Renal cortical epithelial cell (primary cell): Measurements from ENCODE around the gene ZMIZ1. TPM values are rescaled to one million over a fixed set of nuclear protein-coding genes. Genes with fewer than 3 reads are reported as not detected.

Experiments used
- DNase-seq: peaks from one replicate; pipeline ENCODE4 v3.0.0-alpha.2; 2011; ENCODE audit warnings: low read depth
- total RNA-seq: library from RNA; depleted of rRNA; stranded (reverse); fragments of >200 nt; gene quantifications from 2 replicates; pipeline ENCODE4 v1.2.3, GENCODE V29; 2014

ZMIZ1 gene
- total RNA-seq, 1 donor from 2014 or later, result 45.0 TPM

DNA sequence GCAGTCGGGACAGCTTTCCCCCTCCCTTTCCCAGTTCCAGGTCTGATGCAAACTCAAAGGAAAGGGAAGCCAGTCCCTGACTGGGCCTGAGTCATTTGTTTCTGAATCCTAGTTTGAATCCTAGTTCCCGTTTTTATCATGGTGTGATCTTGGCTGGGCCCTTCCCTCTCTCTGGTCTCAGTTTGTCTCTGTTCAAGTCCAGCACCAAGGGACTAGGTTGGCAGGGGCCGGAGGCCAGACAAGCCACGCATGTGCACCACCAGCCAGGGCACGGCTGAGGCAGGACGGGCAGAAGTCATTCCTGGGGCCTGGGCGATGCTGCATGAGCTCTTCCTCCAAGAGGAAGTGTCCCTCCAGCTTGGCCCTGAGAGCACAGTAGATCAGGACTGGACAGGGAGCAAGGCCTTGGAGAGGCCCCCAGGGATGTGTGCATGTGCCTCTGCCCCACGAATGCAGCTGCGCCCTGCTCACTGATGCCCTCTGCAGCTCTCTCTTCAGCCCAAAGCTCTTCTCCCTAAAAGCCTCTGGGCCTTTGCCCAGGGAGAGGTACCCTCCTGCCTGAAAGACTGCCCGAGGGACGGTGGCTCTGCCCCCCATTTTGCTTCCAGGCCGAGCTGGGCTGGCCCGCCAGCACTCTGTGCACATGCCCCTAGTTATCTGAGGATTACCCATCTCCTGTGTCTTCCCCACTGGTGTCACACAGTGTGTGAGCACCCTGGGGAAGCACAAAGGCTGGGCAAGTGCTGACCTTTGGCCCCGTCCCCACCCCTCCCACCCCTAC lies 86.7 kb downstream of the ZMIZ1 start:
- DNase-seq, result no peak

DNA sequence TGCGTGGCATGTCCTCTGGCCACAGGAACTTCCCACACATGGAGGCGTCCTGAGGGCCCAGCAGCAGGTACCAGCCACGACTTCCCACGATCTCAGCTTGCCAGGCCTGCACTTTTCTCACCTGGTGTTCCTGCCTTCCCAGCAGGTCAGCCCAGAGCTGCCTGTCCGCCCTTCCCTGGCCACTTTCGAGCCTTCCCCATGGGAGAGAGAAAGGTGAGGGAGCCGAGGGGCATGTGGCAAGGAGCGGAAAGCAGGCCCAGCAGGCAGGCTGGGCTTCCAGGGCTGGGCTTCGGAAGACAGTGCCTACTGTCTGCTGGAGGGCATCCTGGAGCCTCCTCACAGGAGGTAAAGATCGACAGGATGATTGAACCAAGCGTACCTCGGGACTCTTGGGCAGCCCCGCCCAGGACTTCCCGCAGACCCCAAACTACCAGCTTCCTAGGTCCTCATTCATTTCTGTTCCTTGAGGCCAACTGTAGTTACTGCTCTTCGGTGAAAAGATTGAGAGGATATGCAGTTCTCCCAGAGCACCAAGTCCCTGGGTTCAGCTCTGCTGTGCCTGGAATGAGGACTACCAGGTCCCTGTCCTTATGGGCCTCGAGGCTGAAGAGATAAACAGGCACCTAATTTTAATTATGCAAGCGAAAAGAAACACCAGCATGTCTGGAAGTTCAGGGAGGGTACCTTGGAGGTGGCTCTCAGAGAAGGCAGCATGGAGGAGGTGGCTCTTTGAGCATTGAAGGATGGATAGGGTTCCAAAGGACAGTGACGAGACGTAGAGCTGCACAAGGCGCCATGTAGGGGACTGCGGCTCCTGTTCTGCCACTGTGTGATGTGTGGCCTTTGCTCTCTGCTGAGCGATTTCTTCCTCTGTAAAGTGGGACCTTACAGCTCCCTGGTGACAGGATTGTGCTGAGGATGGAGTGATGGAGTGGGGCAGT lies 87.8 kb downstream of the ZMIZ1 start:
- DNase-seq, result no peak

DNA sequence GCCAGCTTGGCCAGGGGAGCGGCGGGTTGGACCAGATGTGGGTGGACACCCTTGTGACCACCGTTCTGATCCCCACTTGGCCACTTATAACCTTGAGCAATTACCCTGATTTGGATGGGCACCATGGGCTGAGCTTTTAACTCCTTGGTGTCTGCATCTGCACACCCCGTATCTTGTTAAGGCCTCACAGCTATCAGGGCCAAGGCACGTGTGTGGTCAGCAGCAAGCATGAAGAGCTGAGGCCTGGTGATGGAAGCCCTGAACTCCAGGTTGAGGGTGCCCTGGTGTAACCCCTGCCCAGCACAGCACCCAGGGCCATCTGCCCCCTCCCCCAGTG lies 89.2 kb downstream of the ZMIZ1 start:
- no peak for DNase-seq

DNA sequence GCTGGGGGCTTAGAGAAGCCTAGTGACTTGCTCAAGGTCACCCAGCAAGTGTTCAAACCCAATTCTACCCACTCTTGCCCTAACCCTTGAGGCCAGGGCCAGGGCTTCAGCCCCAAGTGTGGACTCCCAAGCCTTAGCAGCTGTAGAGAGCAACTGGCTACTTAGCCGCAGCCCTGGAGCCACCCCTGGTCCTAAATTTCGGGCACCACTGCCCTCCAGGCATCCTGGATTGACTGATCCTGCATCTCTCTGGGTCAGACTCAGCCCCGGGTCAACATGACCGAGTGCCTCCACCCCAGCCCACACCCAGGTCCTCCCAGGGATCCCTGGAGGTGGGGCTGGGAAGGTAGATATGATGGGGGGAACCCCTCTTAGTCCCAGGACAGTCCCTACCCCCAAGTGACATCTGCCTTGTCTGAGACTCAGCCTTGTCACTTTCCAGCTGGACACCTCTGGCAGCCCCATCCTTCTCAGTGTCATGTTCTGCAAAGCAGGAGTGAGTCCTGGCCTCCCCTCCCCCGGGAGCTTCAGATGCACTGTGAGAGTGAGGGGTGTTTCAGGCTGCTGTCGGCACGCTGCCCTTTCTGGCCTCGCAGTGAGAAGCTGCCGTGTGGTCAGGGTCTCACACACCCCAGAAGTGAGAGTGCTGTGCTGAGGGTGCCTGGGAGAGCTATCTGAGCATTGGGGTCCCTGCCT lies 89.8 kb downstream of the ZMIZ1 start:
- no peak for DNase-seq

DNA sequence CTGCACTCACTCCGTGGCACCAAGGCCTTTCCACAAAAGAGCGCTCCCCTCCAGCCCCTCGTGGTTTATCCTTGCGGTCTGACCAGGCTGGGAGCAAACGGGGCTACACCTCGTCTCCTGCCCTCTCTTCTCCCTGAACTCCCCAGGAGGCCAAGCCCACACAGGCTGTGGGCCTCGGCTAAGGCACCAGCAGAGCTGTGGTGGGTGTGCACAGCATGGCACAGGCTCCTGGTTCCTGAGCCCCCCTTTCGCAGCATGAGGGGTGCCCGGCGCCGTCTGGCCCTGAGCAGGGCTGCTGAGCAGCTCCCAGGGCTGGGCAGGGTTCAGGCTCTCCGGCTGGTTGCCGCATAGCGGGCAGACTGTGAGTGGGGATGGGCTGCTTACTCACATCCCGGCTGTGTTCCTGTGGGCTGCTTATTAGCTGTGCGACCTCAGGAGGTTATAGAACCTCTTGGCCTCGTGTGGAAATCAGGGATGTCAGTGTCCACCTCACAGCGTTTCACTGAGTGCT lies 90.4 kb downstream of the ZMIZ1 start:
- DNase-seq, result peak; percentile 84

DNA sequence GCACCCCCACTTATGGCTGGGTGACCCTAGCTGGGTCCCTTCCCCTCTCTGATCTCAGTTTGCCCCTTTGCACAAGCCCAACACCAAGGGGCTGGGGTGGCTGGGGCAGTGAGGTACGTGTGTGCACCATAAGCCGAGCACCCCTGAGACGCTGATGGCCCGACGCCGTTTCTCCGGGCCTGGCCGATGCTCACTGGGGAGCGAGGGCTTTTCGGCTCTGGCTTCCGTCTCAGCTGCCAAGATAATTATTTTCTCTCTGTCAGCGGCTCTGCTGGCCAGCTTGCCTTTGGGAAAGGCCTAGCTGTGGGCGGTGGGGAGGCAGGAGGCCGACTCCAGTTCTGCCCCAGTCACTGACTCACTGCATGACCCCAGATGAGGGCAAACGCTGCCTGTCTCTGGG lies 91.0 kb downstream of the ZMIZ1 start:
- DNase-seq, result no peak

DNA sequence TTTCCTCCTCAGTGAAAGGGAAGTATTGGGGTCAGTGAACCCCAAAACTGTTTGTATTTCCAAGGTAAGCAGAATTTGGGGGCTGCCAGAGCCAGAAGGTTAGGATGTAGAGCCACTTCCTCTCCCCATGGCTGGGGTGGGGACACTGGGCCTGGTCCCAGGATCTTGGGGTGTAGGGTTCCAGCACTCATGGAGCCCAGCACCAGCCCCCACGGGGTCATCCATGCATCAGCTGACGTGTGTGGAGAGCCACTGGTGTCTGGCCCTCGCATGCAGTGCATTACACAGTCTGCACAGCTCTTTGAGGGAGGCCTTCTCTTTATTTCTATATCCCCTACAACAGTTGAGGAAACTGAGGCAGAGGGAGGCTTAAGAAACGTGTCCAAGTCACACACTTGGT lies 91.4 kb downstream of the ZMIZ1 start:
- DNase-seq, result no peak

DNA sequence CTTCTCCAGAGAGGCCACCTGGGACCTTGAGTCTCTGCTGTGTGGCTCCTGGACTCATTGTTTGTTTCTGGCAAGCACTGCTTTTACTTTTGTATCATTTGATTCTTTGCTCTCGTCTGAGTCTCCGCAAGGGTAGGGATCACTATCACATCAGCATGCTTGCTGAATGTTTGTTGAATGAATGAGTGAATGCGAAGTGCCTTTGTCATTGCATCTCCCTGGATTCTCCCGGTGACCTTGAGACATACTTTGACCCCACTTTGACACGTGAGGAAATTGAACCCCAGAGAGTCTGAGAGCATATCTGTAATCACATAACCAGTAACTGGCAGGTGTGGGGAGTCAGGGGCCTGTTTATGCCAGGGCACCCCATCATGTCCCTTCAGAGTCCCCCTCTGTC lies 92.8 kb downstream of the ZMIZ1 start:
- no peak for DNase-seq

DNA sequence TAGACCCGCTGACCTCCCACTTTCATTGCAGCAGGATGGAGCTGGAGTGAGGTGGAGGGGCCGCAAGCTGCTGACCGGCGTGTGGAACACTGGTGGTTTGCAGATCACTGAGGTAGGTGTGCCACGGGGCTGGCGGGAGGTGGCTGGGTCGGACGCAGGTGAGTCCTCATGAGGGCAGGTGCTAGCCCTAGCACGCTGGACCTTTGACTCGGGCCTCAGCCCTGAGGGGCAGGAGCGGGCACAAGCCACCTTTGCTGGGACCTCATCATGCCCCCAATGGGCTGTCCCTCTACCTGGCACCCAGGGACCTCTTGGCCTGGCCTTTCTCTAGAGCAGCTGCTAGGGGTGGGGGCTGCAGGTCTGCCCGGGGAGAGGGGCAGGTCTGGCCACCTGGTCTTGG lies 93.3 kb downstream of the ZMIZ1 start:
- DNase-seq, result no peak

DNA sequence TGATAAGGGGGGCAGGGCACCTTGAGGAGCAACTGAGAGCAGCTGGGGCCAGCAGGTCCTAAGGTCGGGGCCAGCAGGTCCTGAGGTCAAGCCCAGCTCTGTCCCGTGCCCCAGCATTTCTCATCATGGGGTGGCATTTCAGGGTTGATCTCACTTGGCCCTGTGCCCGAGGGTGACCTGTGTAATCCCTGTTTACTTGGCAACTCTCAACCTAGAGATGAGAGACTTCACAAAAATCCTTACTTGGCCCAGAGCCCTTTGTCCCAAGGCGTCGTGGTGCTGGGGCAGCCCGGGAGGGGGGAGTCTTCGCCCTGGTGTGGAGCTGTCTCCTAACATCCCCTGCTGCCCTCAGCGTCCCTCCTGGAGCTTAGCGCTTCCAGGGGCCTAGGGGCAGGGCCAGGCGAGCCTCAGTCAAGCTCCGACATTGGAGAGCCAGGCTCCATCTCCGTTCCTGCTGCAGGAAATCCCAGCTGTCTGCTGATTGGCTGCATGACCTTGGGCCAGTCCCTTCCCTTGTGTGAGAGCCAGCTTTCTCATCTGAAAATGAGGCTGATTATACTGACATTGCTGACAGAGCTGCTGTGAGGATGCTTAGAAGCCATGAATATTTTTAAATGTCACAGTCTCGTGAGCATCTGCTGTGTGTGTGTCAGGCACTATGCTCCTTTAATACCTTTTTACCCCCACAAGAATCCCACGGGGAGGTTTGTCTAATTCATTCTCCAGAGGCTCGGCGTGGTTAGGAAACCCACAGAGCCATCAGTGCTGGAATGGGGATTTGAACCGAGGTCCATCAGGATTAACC lies 94.3 kb downstream of the ZMIZ1 start:
- DNase-seq, result peak; percentile 72

DNA sequence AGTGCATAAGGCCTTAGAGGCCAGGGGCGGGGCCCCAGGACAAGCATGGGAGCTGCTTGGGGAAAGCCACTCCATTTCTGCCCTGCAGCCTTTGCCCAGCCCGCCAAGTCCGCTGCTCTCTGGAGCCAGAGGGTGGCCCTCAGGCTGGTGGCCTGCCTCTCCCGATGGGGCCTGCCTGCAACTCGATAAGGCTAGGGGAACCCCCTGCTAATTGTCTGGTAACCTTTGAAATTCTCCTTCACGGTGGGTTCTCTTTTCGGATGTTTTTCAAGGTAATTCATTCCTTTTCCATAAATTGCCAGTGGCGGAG lies 94.9 kb downstream of the ZMIZ1 start:
- no peak for DNase-seq

DNA sequence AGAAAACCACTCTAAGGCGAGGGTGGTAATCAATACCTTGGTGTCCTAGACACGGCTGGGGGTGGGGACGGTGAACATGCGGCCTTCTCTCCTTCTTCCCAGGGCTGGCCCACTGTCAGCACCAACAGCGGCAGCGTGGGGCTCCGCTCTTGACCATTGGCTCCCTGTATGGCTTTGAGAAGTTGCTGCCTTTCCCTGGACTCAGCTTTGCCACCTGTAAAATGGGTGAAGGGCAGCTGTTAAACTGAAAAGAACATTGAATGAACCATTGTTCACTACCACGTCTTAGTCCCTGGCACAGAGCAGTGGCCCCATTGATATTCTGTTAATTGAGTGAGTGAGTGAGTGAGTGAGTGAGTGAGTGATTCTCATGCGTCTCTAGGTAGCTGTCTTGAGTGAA lies 95.3 kb downstream of the ZMIZ1 start:
- no peak for DNase-seq

DNA sequence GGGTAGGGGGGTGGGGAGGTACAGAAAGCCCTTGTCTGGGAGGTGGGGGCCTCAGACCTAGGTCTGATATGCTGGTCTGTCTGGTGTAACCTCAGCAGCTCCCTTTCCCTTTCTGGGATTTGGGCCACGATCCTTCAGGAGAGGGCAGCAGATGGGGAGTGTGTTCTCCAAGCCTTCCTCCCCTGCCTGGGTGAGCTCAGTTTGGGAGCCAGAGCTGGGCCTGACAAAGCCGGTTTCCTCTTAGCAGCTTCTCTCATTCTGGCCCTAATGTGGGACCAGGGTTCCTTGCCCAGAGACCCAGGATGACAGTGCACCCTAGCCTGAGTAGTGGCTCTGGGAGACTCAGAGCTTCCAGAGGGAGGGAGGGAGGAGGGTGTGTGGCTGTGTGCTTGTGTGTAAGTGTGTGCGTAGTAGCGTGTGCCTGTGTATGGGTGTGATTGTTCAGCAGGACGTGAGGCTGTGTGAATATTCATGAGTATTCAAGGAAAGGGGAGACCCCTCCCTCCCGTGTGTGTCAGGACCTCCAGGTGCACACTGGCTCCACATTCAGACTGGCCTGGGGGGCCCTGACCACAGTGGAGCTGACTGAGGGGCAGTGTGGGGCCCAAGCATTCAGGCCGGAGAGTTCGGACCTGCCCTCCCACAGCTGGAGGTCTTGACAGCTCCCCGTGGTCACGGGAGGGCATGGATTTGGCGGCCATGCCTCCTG lies 96.5 kb downstream of the ZMIZ1 start:
- DNase-seq, result no peak

DNA sequence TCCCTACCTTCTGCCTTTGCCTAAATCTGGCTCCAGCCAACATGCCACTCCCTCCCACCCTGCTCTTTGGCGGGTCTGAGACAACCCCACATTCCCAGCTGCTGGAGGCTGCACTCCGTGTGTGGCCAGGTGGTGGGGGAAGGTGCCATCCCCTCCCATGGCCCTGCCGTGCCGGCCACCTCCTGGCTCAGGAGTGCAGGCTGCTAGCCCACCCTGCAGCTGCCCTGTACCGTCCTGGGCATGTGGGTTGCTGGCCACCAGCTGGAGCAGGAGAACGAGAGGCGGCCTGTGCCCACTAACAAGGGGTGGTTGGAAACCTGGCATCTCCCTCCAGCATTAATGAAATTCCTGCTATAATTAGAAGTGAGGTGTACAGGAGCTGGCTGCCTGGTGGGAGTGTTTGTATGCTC lies 97.6 kb downstream of the ZMIZ1 start:
- no peak for DNase-seq

DNA sequence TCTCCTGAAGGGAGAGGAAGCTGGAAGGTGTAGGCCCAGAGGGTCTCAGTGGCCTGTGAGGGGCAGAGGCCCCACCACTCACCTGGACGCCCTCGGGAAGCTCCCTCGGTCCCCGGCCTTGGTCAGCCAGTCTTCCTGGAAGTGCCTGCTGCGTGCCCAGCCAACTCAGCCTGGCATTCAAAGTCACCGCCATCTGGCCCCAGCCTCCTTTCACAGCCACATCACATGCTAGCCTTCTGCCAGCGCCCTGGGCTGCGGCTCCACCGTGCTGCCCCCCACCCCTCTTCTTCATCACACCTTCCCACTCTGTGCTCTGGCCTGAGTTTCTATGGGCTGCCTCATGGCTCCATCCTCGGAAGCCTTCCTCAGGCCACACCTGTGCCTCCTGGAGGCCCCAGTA lies 98.0 kb downstream of the ZMIZ1 start:
- no peak for DNase-seq

DNA sequence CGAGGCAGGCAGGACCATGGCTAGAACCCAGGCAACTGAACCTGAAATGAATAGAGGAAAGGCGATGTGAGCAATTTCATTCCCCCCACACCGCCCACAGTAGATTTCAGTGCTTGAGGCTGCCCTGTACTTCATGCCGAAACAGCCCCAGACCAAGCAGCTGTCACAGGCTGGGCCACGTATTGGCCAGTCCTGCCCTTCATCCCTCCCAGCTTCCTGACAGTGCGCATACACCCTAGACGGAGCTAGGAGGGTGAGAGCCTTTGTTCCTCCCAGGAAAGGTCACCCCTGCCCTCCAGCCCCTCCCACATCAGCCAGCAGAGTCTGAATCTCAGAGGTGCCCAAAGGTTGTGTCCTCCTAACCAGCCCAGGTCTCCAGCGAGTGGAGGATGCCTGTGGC lies 98.8 kb downstream of the ZMIZ1 start:
- DNase-seq, result no peak

DNA sequence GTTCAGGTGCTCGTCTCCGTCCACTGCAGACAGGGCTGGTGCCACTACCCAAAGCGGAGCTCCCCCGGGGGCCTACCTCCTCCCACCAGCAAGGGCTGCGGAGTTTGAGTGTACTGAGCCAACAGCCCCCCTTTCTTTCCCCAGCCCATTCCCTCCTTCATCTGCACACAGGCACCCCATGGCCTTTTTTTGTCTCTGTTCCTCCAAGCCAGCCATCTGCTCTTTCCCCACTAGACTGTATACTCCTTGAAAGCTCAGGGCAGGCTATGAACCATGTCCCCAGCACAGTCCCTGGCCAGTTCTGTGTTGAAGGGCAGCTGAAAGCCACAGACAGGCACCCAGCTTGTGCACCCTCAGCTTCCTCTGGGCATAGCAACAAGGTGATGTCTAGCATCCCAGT lies 99.4 kb downstream of the ZMIZ1 start:
- no peak for DNase-seq

DNA sequence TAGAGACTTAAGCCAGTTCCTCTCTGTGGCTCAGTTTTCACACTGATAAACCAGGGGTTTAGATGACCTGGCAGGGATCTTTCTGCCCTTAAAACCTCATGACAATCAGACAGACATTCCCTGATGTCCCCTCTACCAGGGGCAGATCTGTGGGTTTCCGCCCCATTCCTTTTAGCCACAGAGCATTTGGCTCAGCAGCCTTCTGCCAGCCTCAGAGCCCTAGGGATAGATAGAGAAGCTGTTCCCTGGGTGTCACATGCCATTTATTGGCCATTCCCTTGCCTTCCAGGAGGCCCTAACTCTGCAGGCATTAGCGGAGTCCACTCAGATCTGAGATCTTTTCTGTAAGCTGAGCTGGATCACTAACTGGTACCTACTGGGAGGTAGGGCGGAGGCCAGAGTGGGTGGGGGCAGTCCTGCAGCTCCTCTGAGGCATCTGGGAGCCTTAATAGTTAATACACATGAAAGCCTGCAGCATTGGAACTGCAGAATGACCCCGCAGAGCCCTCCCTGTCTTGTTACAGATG lies 101.5 kb downstream of the ZMIZ1 start:
- no peak for DNase-seq

DNA sequence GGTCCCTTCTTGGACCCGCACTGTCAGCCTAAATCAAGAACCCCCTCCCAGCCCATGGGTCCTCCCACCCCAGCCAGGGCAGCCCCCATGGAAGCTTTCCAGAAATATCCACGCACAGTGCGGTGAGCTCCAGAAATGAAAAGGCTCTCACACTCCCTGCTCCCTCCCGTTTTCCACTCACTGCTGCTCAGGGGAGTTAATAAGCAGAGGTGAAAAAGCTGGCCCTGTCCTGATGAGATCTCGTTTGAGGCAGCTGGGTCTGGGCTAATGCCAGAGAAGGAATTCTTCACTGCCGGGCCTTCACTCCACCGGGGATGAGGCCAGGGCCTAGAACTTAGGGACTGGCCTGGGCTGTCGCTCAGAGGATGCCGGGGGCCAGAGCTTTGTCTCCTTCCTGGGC lies 102.2 kb downstream of the ZMIZ1 start:
- DNase-seq, result no peak

DNA sequence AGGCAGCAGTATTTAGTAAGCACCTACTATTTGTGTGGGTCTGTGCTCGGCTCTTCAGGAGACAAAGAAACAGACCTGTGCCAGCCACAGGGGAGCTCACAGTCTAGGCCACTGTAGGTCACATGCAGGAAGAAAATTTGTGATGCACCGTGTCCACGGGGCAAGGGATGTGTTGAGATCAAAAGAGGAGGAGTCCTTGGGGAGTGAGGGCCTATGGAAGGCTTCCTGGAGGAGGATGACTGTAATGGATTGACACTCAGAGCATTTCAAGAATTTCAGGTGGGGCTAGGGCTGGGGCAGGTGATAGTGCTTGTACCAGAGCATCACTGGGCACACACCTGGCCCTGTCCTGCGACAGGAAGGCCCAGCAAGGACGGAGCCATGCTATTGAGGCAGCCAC lies 102.7 kb downstream of the ZMIZ1 start:
- DNase-seq, result no peak

DNA sequence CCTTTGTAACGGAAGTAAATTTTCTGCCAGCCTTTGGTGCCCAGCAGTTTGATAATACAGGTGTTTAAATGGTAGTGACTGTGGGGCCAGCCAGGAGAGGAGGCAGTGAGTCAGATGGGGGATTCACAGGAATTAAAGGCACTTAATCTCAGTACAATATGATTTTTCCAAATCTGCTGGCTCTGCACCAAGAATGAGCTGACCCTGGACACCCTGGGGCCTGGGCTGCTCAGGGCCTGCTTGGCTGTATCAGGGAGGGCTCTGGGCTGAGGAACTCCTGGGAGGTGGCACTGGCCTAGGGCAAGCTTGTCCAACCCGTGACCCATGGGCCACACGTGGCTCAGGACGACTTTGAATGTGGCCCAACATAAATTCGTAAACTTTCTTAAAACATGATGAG lies 104.1 kb downstream of the ZMIZ1 start:
- no peak for DNase-seq
